Measurements from ENCODE around the gene AGBL4. TPM values are rescaled to one million over a fixed set of nuclear protein-coding genes. Genes with fewer than 3 reads are reported as not detected.
"Not testable (repeated sequence)": the region's sequence is repeated elsewhere in the genome, so short reads cannot be mapped to it uniquely, and the experiment has no call there.

AGBL4 gene
- not detected in 2 replicates for total RNA-seq

DNA sequence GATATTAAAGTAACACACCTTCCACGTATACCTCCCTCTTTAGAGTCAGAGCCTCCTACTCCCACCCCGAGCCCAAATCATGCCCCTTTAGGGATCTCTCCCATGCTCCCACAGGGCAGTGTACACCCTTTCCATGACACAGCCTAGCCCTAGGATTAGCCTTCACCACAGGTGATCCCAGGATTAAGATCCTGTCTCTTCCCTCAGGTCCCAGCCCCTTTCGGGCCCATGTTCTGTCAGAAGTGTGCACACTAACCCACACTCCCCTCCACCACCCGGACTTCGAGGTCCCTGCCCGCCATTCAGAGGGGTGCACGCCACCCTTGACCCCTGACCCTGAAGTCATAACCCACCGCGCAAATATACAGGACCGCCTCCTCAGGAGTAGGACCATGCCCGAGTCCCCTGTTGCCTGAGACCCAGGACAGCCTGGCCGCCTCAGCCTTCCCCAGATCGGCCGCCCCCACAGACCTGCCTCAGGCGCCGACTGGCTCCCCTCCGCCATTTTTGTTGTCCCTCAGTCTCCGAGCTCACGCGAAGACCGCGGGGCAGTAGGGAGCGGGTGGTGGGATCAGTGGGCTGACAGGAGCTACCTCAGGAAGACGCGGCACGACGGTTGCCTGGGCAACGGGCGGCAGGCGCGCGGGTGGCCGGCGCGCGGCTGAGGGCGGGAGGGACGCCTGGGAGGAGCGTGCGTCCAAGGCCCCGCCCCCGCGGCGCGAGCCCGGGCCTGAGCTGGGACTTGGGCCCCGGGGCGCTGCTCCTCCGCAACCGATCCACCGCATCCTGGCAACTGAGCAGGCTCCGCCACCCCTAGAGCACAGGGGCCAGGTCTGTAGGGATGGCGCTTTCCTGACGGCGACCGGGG, at the start of gene AGBL4:
Gene AGBL4, minus strand, starts transcription at position 663 of the 868 bp plus-strand sequence.
- no peak for DNase-seq (ENCODE audit: extremely low read depth, low read depth, low spot score)

DNA sequence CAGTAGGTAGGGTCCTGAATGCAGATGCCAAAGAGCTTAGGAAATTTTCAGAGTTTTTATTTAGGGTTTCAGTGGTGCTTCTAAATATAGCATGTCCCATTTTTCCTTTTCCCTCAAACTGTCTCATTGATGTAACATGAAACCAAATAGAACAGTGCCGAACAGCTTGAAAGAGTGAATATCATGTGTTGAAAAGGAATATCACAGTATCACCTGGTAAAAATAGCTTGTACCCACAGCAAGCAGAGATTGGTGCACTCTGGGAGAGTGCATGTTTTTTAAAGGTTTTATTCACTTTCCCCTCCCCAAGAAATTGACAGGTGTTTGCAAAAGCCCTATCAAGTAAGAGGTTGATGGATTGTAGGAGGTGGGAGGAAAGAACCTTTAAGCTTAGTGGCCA, 43.1 kb upstream of the AGBL4 start:
- no peak for DNase-seq (ENCODE audit: extremely low read depth, low read depth, low spot score)

- no peak for DNase-seq (ENCODE audit: extremely low read depth, low read depth, low spot score)
Measured at GRCh38 chr1:50060279-50060678, 36.5 kb upstream of the AGBL4 start.

DNA sequence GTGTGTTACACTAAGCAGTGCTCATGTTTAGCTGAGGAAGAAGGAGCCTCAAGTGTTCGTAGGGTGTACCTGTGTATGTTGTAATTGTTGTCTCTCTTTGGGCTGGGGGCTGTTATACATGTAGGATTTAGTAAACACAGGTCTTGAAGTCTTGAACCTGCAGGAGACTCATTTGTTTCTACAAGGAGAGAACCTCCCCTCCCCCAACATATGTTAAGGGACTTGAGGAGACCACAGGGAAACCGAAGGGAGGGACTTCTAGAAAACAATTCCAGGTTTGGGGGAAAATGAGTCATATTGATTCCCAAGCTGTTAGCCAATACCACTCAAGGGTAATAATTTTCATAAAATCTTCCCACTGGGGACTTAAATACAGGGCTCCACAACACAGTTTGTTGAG, 25.0 kb upstream of the AGBL4 start:
- DNase-seq (ENCODE audit: extremely low read depth, low read depth, low spot score): no peak

- DNase-seq (ENCODE audit: extremely low read depth, low read depth, low spot score): no peak
Measured at GRCh38 chr1:50047916-50048694, 24.4 kb upstream of the AGBL4 start.

DNA sequence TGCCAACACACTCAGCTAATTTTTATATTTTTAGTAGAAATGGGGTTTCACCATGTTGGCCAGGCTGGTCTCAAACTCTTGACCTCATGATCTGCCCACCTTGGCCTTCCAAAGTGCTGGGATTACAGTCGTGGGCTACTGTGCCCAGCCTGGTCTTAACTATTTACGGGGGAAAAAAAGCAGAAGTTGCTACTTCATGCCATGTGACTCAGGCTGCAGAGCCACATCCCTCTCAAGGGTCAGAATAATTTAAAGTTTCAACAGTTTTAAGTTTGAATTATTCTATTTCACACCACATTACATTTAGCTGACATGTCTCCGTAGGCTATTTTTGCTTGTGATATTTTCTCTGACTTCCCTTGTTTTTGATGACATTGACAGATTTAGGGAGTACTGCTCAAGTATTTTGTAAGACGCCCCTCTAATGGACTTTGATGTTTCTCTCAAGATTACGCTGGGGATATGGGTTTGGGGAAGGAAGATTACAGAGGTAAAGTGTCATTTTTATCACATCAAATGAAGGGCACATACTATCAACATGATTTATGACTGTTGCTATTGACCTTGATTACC, 14.6 kb upstream of the AGBL4 start:
- DNase-seq (ENCODE audit: extremely low read depth, low read depth, low spot score): no peak

GRCh38 chr1:50027794-50028193, 4.0 kb upstream of the AGBL4 start:
- DNase-seq (ENCODE audit: extremely low read depth, low read depth, low spot score): no peak

DNA sequence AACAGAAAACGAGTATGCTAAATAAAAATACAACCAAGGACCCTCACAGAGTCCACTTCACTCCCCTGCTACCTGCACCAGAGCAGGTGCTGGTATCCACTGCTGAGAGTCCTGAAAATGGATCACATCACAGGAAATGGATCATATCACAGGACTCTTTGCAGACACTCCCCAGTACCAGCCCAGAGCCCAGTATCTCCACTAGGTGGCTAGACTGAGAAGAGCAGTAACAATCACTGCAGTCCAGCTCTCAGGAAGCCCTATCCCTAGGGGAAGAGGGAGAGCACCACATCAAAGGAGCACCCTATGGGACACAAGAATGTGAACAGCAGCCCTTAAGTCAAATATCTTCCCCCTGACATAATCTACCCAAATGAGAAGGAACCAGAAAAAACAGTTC, 28.0 kb downstream of the AGBL4 start:
- no peak for DNase-seq (ENCODE audit: extremely low read depth, low read depth, low spot score)

DNA sequence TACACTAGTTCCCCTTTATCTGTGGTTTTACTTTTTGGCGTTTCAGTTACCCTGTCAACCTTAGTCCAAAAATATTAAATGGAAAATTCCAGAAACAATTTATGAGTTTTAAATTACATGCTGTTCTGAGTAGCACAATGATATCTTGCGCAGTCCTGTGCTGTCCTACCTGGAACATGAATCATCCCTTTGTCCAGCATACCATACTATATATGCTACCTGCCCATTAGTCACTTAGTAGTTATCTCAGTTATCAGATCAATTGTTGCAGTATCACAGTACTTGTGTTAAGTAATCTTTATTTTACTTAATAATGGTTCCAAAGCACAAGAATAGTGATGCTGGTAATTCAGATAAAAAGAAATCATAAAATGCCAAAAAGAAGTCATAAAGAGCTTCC, 52.7 kb downstream of the AGBL4 start:
- DNase-seq (ENCODE audit: extremely low read depth, low read depth, low spot score): no peak

DNA sequence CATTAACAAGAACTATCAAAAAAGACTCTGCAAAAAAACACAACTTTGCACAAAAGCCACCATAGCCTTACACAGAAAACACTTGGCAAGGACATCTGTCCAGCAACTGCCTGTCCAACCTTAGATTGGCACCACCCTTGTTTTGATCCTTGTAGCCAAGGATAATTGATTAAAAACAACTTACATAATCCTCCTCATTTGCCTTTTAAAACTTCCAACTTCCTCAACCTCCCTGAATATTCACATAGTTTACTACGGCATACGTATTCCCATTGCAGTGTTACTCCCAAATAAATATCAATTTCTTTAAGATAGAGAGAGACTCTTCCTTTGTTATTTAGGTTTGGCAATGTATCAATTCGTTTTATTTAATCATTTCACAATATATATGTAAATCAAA, 72.4 kb downstream of the AGBL4 start:
- no peak for DNase-seq (ENCODE audit: extremely low read depth, low read depth, low spot score)

- not testable (repeated sequence) for DNase-seq (ENCODE audit: extremely low read depth, low read depth, low spot score)
Measured at GRCh38 chr1:49915301-49915700, 108.5 kb downstream of the AGBL4 start.

DNA sequence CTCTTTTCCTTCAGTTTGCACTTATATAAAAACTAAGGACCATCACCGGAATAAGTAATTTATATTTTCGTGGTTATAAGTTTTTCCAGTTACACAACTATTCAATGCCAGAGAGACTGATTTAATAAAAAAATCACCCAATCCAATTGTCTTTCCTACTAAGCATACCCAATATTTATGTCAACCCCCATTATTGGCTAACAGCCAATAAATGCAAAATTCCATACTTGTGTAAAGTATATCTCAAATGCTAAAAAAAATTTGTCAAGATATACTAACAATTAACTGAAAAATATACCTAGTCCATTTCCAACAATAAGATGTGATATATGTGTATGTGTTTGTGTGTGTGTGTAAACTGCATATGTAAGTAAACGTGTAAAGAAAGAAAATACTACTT, 117.4 kb downstream of the AGBL4 start:
- no peak for DNase-seq (ENCODE audit: extremely low read depth, low read depth, low spot score)

DNA sequence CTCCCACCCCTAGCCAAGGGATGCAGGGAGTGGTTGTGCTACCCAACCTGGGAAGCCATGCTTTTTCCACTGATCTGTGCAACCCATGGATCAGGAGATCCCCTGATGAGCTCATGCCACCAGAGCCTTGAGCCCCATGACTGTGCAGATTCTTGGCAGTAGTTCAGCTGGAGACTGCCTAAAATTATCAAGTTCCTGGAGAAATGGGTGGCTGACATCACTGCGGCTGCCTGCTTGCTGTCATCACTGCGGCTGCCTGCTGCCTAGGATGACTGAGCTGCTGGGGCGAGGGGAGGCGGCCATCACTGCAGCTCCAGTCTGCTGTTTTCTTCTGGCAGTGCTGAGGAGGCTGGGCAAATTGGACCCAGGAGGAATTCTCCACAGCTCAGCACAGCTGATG, 159.2 kb downstream of the AGBL4 start:
- no peak for DNase-seq (ENCODE audit: extremely low read depth, low read depth, low spot score)

GRCh38 chr1:49854741-49855140, 169.0 kb downstream of the AGBL4 start:
- DNase-seq (ENCODE audit: extremely low read depth, low read depth, low spot score): no peak

DNA sequence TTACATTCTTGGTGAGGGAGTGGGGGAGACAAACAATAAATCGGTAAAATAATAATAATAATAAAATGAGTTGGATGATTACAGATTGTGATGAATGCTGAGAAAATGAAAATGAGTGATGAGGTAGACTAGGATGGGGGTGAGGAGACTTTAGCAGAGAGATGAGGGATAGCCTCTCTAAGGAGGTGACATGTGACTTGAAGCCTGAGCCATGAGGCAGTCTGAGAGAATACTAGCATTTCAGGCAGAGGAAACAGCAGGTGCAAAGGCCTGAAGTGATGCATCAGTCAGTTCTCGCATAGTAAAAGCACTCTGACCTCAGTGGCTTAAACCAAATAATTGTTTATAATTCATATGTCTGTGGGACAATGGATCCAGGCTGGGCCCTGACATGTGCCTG, 181.2 kb downstream of the AGBL4 start:
- no peak for DNase-seq (ENCODE audit: extremely low read depth, low read depth, low spot score)

DNA sequence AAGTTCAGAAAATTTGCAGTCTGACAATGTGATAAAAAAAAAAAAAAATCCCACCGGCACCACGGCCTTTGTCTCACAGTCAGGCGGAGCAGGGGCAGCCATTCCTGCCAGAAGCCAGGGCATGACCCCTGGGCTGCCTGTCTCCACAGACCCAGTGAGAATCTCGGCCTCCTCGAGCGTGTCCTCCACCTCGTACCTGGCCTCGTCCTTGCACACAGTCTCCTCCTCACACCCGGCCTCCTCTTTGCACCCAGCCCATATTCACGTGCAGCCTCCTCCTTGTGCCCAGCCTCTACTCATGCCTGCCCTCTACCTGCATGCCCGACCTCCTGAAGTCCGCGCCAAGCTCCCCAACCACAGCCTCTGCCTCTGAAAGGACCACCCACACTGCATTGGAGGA, 182.0 kb downstream of the AGBL4 start:
- no peak for DNase-seq (ENCODE audit: extremely low read depth, low read depth, low spot score)

- DNase-seq (ENCODE audit: extremely low read depth, low read depth, low spot score): no peak
Measured at GRCh38 chr1:49824261-49824660, 199.5 kb downstream of the AGBL4 start.

DNA sequence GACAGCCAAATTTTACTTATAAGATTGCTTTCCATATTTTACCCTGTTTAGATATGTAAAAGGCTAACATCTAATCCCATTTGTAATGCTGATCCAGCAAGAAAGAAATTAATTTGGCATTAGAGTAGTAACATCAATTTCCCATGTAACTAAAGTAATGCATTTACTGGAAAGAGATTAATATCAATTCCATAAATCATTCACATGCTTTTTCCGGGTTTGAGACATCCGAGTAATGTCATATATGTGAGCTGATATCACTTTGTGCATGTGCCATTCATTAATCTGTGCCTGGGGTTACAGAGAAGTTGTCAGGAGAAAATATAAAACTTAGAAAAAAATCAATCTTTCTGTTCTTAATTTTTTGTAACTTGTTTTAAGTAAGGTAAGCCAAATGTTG, 206.1 kb downstream of the AGBL4 start:
- no peak for DNase-seq (ENCODE audit: extremely low read depth, low read depth, low spot score)

- not testable (repeated sequence) for DNase-seq (ENCODE audit: extremely low read depth, low read depth, low spot score)
Measured at GRCh38 chr1:49787013-49787412, 236.7 kb downstream of the AGBL4 start.

GRCh38 chr1:49765034-49765433, 258.7 kb downstream of the AGBL4 start:
- DNase-seq (ENCODE audit: extremely low read depth, low read depth, low spot score): no peak

DNA sequence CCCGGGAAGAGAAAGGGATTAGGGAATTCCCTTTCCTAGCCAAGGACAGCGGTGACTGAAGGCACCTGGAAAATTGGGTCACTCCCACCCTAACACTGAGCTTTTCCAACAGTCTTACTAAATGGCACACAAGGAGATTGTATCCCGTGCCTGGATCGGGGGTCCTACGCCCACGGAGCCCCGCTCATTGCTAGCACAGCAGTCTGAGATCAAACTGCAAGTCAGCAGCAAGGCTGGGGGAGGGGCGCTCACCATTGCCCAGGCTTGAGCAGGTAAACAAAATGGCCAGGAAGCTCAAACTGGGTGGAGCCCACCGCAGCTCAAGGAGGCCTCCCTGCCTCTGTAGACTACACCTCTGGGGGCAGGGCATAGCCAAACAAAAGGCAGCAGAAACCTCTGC, 285.6 kb downstream of the AGBL4 start:
- DNase-seq (ENCODE audit: extremely low read depth, low read depth, low spot score): not testable (repeated sequence)

DNA sequence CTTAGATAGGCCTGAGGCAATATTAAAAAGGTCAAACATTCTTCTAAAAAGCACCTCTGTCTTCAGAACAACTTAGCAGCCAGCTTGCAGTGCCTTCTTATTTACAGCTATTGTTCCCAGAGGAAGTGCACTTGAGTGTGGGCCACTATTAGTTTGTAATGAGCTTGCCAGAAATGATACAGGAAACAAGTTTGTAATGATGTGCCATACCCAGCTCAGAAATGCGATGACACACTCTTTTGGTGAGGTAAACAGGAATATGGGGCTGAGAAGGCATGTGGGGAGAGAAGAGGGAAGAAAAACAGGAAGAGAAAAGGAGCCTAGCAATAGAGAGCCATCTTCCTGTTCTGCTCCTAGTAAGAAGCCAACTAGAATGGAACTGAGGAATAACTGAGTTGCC, 295.4 kb downstream of the AGBL4 start:
- DNase-seq (ENCODE audit: extremely low read depth, low read depth, low spot score): no peak
